Hepatocyte (in vitro differentiated cells): ENCODE data around the gene BEND3. TPM values are rescaled to one million over a fixed set of nuclear protein-coding genes. Genes with fewer than 3 reads are reported as not detected.

Experiments
- DNase-seq: peaks from one replicate; pipeline ENCODE4 v3.0.0-alpha.2; 2016; ENCODE audit warnings: low spot score
- H2AFZ ChIP-seq: fragments of 200-600 bp; sonication (generic); 2 replicates; pipeline ENCODE4 v1.6.0; 2016; ENCODE audit warnings: antibody characterized with exemption, mild to moderate bottlenecking
- H3K27ac ChIP-seq: fragments of 200-600 bp; sonication (generic); 2 replicates; pipeline ENCODE4 v1.5.1; 2016; ENCODE audit warnings: mild to moderate bottlenecking
- H3K27me3 ChIP-seq: fragments of 200-600 bp; sonication (generic); 2 replicates; pipeline ENCODE4 v1.6.1; 2016
- H3K36me3 ChIP-seq: fragments of 200-600 bp; sonication (generic); replicated peaks from 2 replicates; pipeline ENCODE4 v1.5.1; 2016; ENCODE audit warnings: low read depth; ENCODE audit not compliant: insufficient read depth
- H3K4me1 ChIP-seq: fragments of 200-600 bp; sonication (generic); 2 replicates; pipeline ENCODE4 v1.5.1; 2016; ENCODE audit warnings: mild to moderate bottlenecking, moderate library complexity; ENCODE audit not compliant: insufficient read depth
- H3K4me2 ChIP-seq: fragments of 200-600 bp; sonication (generic); 2 replicates; pipeline ENCODE4 v1.6.0; 2016
- H3K4me3 ChIP-seq: fragments of 200-600 bp; sonication (generic); 2 replicates; pipeline ENCODE4 v1.5.1; 2016; ENCODE audit warnings: mild to moderate bottlenecking
- H3K79me2 ChIP-seq: fragments of 200-600 bp; sonication (generic); 2 replicates; pipeline ENCODE4 v1.6.0; 2017; ENCODE audit warnings: mild to moderate bottlenecking
- H3K9me2 ChIP-seq: fragments of 200-600 bp; sonication (generic); replicated peaks from 2 replicates; pipeline ENCODE4 v1.6.0; 2017; ENCODE audit warnings: mild to moderate bottlenecking; ENCODE audit not compliant: insufficient read depth
- H3K9me3 ChIP-seq: fragments of 200-600 bp; sonication (generic); 2 replicates; pipeline ENCODE4 v1.5.1; 2016; ENCODE audit warnings: low read depth, mild to moderate bottlenecking
- H4K20me1 ChIP-seq: fragments of 200-600 bp; sonication (generic); 2 replicates; pipeline ENCODE4 v1.6.0; 2016; ENCODE audit warnings: mild to moderate bottlenecking; ENCODE audit not compliant: insufficient read depth, poor library complexity, severe bottlenecking
- EZH2 ChIP-seq: fragments of 200-600 bp; sonication (generic); IDR thresholded peaks from 2 replicates; pipeline ENCODE4 v1.6.1; 2016; ENCODE audit warnings: antibody characterized with exemption, mild to moderate bottlenecking, borderline replicate concordance
- EZH2phosphoT487 ChIP-seq: fragments of 200-600 bp; sonication (generic); IDR thresholded peaks from one replicate; pipeline ENCODE4 v1.6.1; 2018; ENCODE audit warnings: antibody characterized with exemption, mild to moderate bottlenecking, low read depth, moderate library complexity; ENCODE audit not compliant: unreplicated experiment, severe bottlenecking
- WGBS: methylation state at CpG from one replicate; pipeline ENCODE4 v1.1.6; 2016; ENCODE audit warnings: low lambda C conversion rate; ENCODE audit errors: missing lambda C conversion rate; 5-methylcytosine and 5-hydroxymethylcytosine counted together
- polyA plus RNA-seq: library from polyadenylated mRNA; unstranded; fragments of >200 nt; fragmentation: Nextera tagmentation; extraction: Ambion mirVana; gene quantifications from 2 replicates; pipeline ENCODE4 v1.2.1, GENCODE V29; 2016
- total RNA-seq: library from RNA; depleted of rRNA; stranded (reverse); fragments of >200 nt; gene quantifications from 2 replicates; pipeline ENCODE4 v1.2.3, GENCODE V29; 2014
- TF ChIP-seq, protein P1 (sequence below): fragments of 200-600 bp; sonication (generic); IDR thresholded peaks from 2 replicates; pipeline ENCODE4 v1.5.1; 2016; ENCODE audit warnings: antibody characterized with exemption, mild to moderate bottlenecking; ENCODE audit not compliant: poor library complexity

BEND3 gene
- total and polyA plus RNA-seq, 2 experiments from 2014 or later = 2.7 to 5.7 TPM

DNA sequence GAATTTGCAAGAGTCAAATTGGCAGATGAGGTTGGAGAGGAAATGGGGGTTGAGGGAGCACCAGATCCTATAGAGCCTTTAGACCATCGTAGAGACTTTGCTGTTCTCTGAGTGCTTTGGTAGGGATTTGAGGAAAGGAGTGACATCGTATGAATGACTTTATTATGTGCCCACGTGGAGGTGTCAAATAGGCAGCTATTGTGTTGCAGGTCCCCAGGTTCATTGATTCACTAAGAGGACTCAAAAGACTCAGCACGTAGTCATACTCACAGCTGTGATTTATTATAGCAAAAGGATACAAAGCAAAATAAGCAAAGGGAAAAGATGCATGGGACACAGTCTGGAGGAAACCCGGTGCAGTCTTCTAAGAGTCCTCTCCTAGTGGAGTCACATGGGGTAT, 85.2 kb downstream of the BEND3 start:
- Histone ChIP-seq H3K79me2 (peaks cover 33% of the 10 kb centered on the region), H3K36me3 (no peaks in the 10 kb centered on the region), H3K9me3 (no peaks in the 10 kb centered on the region), H3K27me3 (no peaks in the 10 kb centered on the region), H3K4me3 (no peak overlapping the region), H2AFZ (no peak overlapping the region), H4K20me1 (no peaks in the 10 kb centered on the region), H3K4me2 (no peak overlapping the region), H3K27ac (no peak overlapping the region), H3K4me1 (no peaks in the 10 kb centered on the region), H3K9me2 (no peaks in the 10 kb centered on the region)
- 82% methylated on average over 5 of the region's 5 CpGs for WGBS
- TF ChIP-seq EZH2phosphoT487 (no peak), EZH2 (no peak)
- TF ChIP-seq, protein P1, sequence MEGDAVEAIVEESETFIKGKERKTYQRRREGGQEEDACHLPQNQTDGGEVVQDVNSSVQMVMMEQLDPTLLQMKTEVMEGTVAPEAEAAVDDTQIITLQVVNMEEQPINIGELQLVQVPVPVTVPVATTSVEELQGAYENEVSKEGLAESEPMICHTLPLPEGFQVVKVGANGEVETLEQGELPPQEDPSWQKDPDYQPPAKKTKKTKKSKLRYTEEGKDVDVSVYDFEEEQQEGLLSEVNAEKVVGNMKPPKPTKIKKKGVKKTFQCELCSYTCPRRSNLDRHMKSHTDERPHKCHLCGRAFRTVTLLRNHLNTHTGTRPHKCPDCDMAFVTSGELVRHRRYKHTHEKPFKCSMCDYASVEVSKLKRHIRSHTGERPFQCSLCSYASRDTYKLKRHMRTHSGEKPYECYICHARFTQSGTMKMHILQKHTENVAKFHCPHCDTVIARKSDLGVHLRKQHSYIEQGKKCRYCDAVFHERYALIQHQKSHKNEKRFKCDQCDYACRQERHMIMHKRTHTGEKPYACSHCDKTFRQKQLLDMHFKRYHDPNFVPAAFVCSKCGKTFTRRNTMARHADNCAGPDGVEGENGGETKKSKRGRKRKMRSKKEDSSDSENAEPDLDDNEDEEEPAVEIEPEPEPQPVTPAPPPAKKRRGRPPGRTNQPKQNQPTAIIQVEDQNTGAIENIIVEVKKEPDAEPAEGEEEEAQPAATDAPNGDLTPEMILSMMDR = no peak
- no peak for DNase-seq

DNA sequence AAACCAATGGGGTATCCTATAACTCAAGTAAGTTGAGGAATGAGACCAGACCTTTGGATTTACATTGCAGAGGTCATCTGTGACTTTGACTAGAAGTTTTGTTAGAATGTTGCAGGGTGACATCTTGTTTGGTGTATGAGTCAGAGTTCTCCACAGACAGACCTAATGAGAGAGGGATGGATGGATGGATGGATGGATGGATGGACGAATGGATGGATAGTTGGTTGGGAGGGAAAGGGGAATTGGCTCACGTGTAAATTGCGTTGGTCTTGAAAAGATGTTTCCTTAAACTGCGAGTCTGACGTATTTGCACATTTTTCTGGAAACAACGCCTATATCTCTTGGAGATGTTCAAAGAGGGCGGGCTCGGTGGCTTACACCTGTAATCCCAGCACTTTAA, 88.3 kb downstream of the BEND3 start:
- H3K4me3 ChIP-seq = no peak overlapping the region
- H3K9me3 ChIP-seq = no peaks in the 10 kb centered on the region
- no peaks in the 10 kb centered on the region for H3K4me1 ChIP-seq
- no peaks in the 10 kb centered on the region for H4K20me1 ChIP-seq
- WGBS = 96% methylated on average over 8 of the region's 8 CpGs
- no peaks in the 10 kb centered on the region for H3K9me2 ChIP-seq
- no peak for DNase-seq
- H2AFZ ChIP-seq = no peak overlapping the region
- H3K36me3 ChIP-seq = no peaks in the 10 kb centered on the region
- no peaks in the 10 kb centered on the region for H3K27me3 ChIP-seq
- no peak overlapping the region for H3K4me2 ChIP-seq
- peaks cover 21% of the 10 kb centered on the region for H3K79me2 ChIP-seq
- no peak for TF ChIP-seq EZH2phosphoT487
- TF ChIP-seq, protein P1 = no peak
- no peak for TF ChIP-seq EZH2
- no peak overlapping the region for H3K27ac ChIP-seq

DNA sequence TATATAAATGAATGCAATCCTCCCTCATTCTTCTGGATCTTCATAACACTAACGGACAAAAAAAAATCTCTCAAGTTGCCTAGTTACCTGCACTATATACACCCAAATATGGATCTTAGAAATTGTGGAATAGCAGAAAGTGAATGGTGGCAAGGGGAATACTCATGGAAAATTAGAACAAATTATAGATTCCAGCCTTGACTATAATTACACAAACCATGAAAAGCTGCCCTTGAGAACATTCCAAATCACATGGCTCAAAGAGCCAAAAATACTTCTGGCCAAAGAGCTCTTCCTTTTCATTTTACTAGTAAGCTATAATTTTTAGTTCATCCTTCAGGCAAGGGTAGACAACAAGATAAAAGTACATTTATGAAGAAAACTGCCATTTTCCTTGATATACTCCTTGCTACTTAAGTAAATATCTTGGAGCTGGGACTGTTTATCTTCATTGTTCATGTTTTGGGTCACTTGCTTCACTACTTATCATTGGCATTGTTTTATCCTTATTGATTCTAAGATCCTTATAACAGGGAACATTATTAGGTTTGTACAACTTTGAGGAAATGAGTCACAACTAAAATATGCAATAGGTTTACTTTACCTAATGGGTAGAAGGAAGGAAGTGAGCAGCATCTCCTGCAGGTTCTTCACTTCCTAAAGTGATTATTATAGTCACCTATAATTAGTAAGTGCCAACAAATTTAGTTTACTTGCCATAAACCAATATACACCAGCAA, 93.7 kb downstream of the BEND3 start:
- H3K4me2 ChIP-seq = no peak overlapping the region
- H3K4me3 ChIP-seq = no peak overlapping the region
- no peaks in the 10 kb centered on the region for H4K20me1 ChIP-seq
- H3K27ac ChIP-seq = no peak overlapping the region
- TF ChIP-seq EZH2 (no peak), EZH2phosphoT487 (no peak)
- TF ChIP-seq, protein P1 = no peak
- no peaks in the 10 kb centered on the region for H3K36me3 ChIP-seq
- H3K9me2 ChIP-seq = no peaks in the 10 kb centered on the region
- H3K9me3 ChIP-seq = no peaks in the 10 kb centered on the region
- WGBS = 95% methylated on average over 1 of the region's 1 CpG
- no peaks in the 10 kb centered on the region for H3K4me1 ChIP-seq
- no peak overlapping the region for H2AFZ ChIP-seq
- H3K79me2 ChIP-seq = no peaks in the 10 kb centered on the region
- H3K27me3 ChIP-seq = no peaks in the 10 kb centered on the region
- no peak for DNase-seq
